GM15510 (cell line): ENCODE results near the gene RNF4.

ENCODE experiments used
- POLR2A ChIP-seq: IDR thresholded peaks from 3 replicates; pipeline ENCODE4 v1.6.1; 2011; ENCODE audit warnings: borderline replicate concordance; ENCODE audit not compliant: insufficient read length; ENCODE audit errors: extremely low read depth

The RNF4 gene

GRCh38 chr4:2433609-2434350 lies 35.1 kb upstream of the RNF4 start:
- no peak for TF ChIP-seq POLR2A

- no peak for TF ChIP-seq POLR2A
These were observed 34.5 kb upstream of the RNF4 start for GRCh38 chr4:2434420-2434819.

GRCh38 chr4:2436301-2436700 lies 32.6 kb upstream of the RNF4 start:
- TF ChIP-seq POLR2A: no peak

DNA sequence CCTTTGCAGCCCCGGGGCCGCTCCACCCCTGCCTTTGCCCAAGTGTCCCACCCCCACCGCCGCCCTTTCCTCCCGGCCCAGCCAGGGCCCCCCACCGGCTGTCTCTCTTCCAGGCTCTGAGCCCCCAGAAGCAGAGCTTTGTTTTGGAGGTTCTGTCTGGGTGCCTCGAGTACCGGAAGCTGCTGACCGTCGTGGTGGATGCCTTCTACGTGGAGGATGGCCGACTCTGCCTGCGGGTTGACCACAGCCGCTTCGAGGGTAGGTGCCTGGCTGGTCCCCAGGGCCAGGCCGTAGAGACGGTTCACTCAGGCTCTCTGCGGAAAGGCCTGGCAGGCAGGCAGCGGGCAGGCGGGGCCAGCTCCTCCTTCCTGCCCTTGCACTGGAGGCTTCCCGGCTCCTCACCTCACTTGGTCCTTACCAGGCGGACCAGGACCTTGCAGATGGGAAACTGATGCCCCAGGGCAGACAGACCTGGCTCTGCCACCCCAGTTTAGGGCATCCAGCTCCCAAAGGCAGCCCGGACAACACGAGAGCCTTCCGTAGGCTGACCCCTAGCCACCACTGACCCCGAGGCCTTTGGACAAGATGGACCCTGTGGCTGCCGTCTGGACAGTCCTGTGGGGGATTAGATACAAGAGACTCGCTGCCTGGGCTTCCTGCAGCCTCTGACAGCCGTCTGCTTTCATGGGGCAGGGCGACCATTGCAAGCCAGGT lies 32.0 kb upstream of the RNF4 start:
- TF ChIP-seq POLR2A: no peak

DNA sequence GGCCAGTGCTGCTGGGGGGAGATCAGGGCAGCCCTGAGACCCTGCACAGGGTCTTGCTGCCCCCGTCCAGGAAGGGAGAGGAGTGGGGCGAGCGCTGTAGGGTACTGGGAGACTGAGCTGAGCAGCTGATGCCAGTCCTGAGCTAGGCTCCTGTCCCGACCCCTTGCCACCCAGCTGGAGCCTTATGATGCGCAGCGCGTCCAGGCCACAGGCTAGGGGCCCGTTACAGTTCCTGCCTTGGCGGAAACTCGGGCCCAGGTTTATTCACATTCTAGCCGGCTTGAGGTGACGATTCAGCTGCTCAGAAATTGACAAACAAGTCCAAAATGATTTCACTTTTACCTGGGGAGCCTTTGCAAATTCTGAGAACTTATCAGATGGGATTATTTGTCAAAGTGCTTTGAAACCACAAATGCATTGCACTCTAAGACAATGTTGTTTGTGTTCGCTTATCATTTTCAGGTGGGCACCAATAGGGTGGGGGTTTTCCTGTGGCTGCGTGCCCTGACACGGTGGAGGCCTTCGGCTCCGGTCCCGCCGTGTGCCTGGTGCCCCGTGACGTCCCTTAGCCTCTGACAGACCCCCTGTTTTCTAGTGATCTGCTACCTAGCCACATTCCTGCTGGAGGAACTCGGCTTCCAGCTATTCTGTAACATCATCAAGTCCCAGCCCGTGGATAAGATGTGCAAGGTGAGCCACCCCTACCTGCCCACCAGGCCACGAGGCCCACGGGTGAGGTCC lies 31.3 kb upstream of the RNF4 start:
- no peak for TF ChIP-seq POLR2A

DNA sequence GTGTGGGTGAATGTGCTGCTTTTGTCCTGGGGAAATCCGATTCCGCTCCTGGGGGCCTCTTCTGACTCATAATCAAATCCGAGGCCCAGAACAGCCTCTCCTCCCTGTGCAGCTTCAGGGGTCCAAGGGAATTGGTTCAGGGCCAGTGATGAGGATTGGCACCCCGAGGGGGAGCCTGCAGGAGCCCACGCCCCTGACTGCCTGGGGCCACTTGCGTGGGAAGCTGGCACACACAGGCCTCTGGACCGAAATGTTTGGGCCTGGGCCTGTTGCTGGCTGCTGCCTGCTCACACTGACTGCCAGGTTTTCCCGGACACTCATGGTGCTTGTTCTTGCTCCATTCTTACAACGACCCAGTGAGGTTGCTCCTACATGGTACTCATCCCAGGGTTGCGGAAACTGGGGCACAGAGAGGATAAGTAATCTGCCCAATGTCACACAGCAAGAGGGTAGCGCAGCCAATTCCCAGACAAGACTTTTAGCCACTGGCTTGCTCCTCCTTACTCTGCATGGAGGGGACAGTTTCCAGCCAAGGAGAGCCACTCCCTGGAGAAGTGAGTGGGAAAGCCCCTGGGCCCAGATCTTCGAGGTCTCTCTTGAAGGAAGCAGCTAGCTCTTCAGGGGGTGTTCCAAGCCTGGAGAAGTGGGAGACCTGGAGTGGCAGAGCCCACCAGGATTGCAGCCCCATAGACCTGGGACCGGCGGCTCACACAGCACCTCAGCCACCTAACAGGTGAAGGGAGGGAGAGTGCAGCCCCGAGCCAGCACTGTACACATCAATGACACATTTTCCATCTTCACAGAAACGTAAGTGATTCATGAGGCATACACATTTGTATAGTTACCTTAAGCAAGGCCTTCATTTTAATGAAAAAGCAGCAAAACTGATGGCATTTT lies 29.8 kb upstream of the RNF4 start:
- no peak for TF ChIP-seq POLR2A

DNA sequence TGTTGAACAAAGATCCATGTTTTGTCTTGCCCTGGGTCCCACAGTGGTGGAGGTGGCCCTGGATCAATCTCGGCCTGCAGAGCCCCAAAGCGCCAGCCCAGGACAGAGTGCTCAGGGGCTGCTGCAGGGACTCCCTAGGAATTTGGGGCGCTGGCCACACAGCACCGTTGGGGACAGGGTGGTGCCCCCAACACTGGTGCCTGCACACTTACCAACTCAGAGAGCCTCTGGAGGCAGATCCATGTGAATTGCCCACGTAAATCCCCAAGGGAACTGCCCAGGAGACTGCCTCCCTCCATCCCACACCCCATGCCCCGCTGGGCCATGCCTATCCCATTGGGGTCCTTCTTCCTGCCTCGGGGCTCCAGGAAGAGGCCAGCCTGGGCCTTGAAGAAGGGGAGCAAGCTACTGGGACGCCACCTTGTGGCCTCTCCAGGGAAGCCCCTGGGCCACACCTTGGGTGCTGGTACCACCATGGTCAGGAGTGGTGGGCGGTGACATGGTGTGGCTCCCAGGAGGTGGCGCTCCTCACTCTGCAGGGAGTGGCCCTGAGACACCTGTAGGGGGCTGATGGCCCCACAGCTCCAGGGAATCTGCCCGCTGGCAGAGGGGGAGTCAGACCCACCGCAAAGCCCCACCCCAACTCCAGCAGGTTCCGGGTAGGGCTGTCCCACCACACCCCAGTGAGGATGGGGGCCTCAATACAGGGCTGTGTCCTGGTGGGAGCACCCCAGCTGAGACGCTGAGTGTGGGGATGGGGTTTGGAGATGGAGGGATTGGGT lies 27.3 kb upstream of the RNF4 start:
- TF ChIP-seq POLR2A: no peak

GRCh38 chr4:2442175-2442993 lies 26.5 kb upstream of the RNF4 start:
- no peak for TF ChIP-seq POLR2A

GRCh38 chr4:2443061-2443730 lies 25.7 kb upstream of the RNF4 start:
- TF ChIP-seq POLR2A: no peak

- TF ChIP-seq POLR2A: no peak
These were observed 24.8 kb upstream of the RNF4 start for GRCh38 chr4:2443956-2444740.

GRCh38 chr4:2445130-2445529 lies 23.8 kb upstream of the RNF4 start:
- no peak for TF ChIP-seq POLR2A

- no peak for TF ChIP-seq POLR2A
These were observed 23.3 kb upstream of the RNF4 start for GRCh38 chr4:2445571-2445970.
